Right lung (tissue), 5 donors: ENCODE measurements around the gene ALDH3B2. TPM values are rescaled to one million over a fixed set of nuclear protein-coding genes. Genes with fewer than 3 reads are reported as not detected.

ENCODE experiments used
- DNase-seq, 2 donors: peaks; one replicate each; pipeline ENCODE4 v3.0.0-alpha.2; 2013
- polyA plus RNA-seq, 5 donors: library from polyadenylated mRNA; unstranded; fragments of 120-200 nt; gene quantifications; one replicate each; pipeline versions ENCODE4 v1.2.1 to v1.2.3, GENCODE V29; 2013; ENCODE audit warnings: inconsistent platforms in 1 of 5, low replicate concordance in 1 of 5; ENCODE audit not compliant: insufficient read length in 5 of 5, insufficient read depth in 1 of 5

ALDH3B2 gene
- polyA plus RNA-seq, 5 donors: 0.98 to 1.8 (median 1.2) TPM

GRCh38 chr11:67615728-67616430, 58.5 kb downstream of the ALDH3B2 start:
- no peak for DNase-seq

- no peak for DNase-seq
These were observed 59.4 kb downstream of the ALDH3B2 start for GRCh38 chr11:67614730-67615714.

- DNase-seq: peak in 1 of 2 donors; percentile 39
These were observed 60.3 kb downstream of the ALDH3B2 start for GRCh38 chr11:67613960-67614715.

GRCh38 chr11:67613313-67613959, 61.0 kb downstream of the ALDH3B2 start:
- no peak for DNase-seq

GRCh38 chr11:67612751-67613150, 61.7 kb downstream of the ALDH3B2 start:
- no peak for DNase-seq

Other genes starting within 250 kb of the ALDH3B2 start
- 10 to 100 TPM; 34.2 to 45.2 (median 40.7) TPM for gene RPS6KB2, start 246.1 kb downstream of the ALDH3B2 start, polyA plus RNA-seq
- 1 to 10 TPM; 1.3 to 3.3 (median 1.8) TPM for gene PTPRCAP, start 236.9 kb downstream of the ALDH3B2 start, polyA plus RNA-seq
- 10 to 100 TPM; 39.8 to 75.4 (median 45.9) TPM for gene CORO1B, start 231.1 kb downstream of the ALDH3B2 start, polyA plus RNA-seq
- gene GPR152, start 221.9 kb downstream of the ALDH3B2 start, polyA plus RNA-seq: not detected
- gene CABP4, start 219.3 kb downstream of the ALDH3B2 start, polyA plus RNA-seq: 1 to 10 TPM; 1.9 to 2.5 (median 2.2) TPM
- 10 to 100 TPM; 34.8 to 67.1 (median 47.5) TPM for gene TMEM134, start 205.4 kb downstream of the ALDH3B2 start, polyA plus RNA-seq
- gene AIP, start 191.6 kb downstream of the ALDH3B2 start, polyA plus RNA-seq: 10 to 100 TPM; 45.4 to 67.7 (median 60.0) TPM
- 10 to 100 TPM; 16.3 to 33.3 (median 19.5) TPM for gene PITPNM1, start 169.3 kb downstream of the ALDH3B2 start, polyA plus RNA-seq
- 10 to 100 TPM; 23.4 to 48.9 (median 29.2) TPM for gene CDK2AP2, start 166.5 kb downstream of the ALDH3B2 start, polyA plus RNA-seq
- gene CABP2, start 151.2 kb downstream of the ALDH3B2 start, polyA plus RNA-seq: not detected
- 1,000 to 10,000 TPM in 1 of 5 donors, 100 to 1,000 TPM in 4; 653 to 1,043 (median 745) TPM for gene GSTP1, start 90.8 kb downstream of the ALDH3B2 start, polyA plus RNA-seq
- gene NDUFV1, start 67.7 kb downstream of the ALDH3B2 start, polyA plus RNA-seq: 100 to 1,000 TPM; 140 to 210 (median 174) TPM
- gene NUDT8, start 44.7 kb downstream of the ALDH3B2 start, polyA plus RNA-seq: 1 to 10 TPM; 3.1 to 8.1 (median 3.4) TPM
- under 1 TPM in 1 of 5 donors, not detected in 4; 0.12 TPM for gene TBX10, start 34.9 kb downstream of the ALDH3B2 start, polyA plus RNA-seq
- 1 to 10 TPM in 1 of 5 donors, under 1 TPM in 4; 0.26 to 1.1 (median 0.47) TPM for gene ACY3, start 23.9 kb downstream of the ALDH3B2 start, polyA plus RNA-seq